ENCODE measurements around the gene EVA1A. TPM values are rescaled to one million over a fixed set of nuclear protein-coding genes. Genes with fewer than 3 reads are reported as not detected.
"Not testable (repeated sequence)": the region's sequence is repeated elsewhere in the genome, so short reads cannot be mapped to it uniquely, and the experiment has no call there.

The EVA1A gene
- total RNA-seq, 1 experiment from 2014 or later: not detected

- no peak for DNase-seq (ENCODE audit: extremely low read depth, low read depth)
Measured at GRCh38 chr2:75491129-75491753, 69.5 kb downstream of the EVA1A start.

- no peak for DNase-seq (ENCODE audit: extremely low read depth, low read depth)
Measured at GRCh38 chr2:75489721-75490120, 71.0 kb downstream of the EVA1A start.

- no peak for DNase-seq (ENCODE audit: extremely low read depth, low read depth)
Measured at GRCh38 chr2:75488157-75488556, 72.6 kb downstream of the EVA1A start.

GRCh38 chr2:75486735-75487134 is 74.0 kb downstream of the EVA1A start:
- DNase-seq (ENCODE audit: extremely low read depth, low read depth): not testable (repeated sequence)

GRCh38 chr2:75484840-75485239 is 75.9 kb downstream of the EVA1A start:
- DNase-seq (ENCODE audit: extremely low read depth, low read depth): no peak

- DNase-seq (ENCODE audit: extremely low read depth, low read depth): no peak
Measured at GRCh38 chr2:75483878-75484277, 76.9 kb downstream of the EVA1A start.

GRCh38 chr2:75482398-75482797 is 78.3 kb downstream of the EVA1A start:
- DNase-seq (ENCODE audit: extremely low read depth, low read depth): no peak

- DNase-seq (ENCODE audit: extremely low read depth, low read depth): peak; percentile 12
Measured at GRCh38 chr2:75480971-75481836, 79.5 kb downstream of the EVA1A start.

- not testable (repeated sequence) for DNase-seq (ENCODE audit: extremely low read depth, low read depth)
Measured at GRCh38 chr2:75477696-75478095, 83.0 kb downstream of the EVA1A start.

GRCh38 chr2:75476761-75477160 is 84.0 kb downstream of the EVA1A start:
- DNase-seq (ENCODE audit: extremely low read depth, low read depth): no peak

- DNase-seq (ENCODE audit: extremely low read depth, low read depth): no peak
Measured at GRCh38 chr2:75475976-75476375, 84.8 kb downstream of the EVA1A start.

GRCh38 chr2:75475049-75475448 is 85.7 kb downstream of the EVA1A start:
- DNase-seq (ENCODE audit: extremely low read depth, low read depth): no peak

- no peak for DNase-seq (ENCODE audit: extremely low read depth, low read depth)
Measured at GRCh38 chr2:75474115-75474514, 86.6 kb downstream of the EVA1A start.

GRCh38 chr2:75466708-75467311 is 93.9 kb downstream of the EVA1A start:
- peak; percentile 48 for DNase-seq (ENCODE audit: extremely low read depth, low read depth)

- DNase-seq (ENCODE audit: extremely low read depth, low read depth): no peak
Measured at GRCh38 chr2:75465317-75465984, 95.3 kb downstream of the EVA1A start.

- peak; percentile 7 for DNase-seq (ENCODE audit: extremely low read depth, low read depth)
Measured at GRCh38 chr2:75464348-75464946, 96.3 kb downstream of the EVA1A start.

GRCh38 chr2:75462721-75463120 is 98.0 kb downstream of the EVA1A start:
- DNase-seq (ENCODE audit: extremely low read depth, low read depth): no peak

GRCh38 chr2:75462206-75462605 is 98.5 kb downstream of the EVA1A start:
- no peak for DNase-seq (ENCODE audit: extremely low read depth, low read depth)

- DNase-seq (ENCODE audit: extremely low read depth, low read depth): no peak
Measured at GRCh38 chr2:75460630-75461029, 100.1 kb downstream of the EVA1A start.

- DNase-seq (ENCODE audit: extremely low read depth, low read depth): no peak
Measured at GRCh38 chr2:75459565-75460310, 101.0 kb downstream of the EVA1A start.
